ENCODE results near the gene PDLIM5. TPM values are rescaled to one million over a fixed set of nuclear protein-coding genes. Genes with fewer than 3 reads are reported as not detected.

Gene PDLIM5
- total RNA-seq, 2 experiments from 2014 or later, result 6.3 to 12.6 TPM

DNA sequence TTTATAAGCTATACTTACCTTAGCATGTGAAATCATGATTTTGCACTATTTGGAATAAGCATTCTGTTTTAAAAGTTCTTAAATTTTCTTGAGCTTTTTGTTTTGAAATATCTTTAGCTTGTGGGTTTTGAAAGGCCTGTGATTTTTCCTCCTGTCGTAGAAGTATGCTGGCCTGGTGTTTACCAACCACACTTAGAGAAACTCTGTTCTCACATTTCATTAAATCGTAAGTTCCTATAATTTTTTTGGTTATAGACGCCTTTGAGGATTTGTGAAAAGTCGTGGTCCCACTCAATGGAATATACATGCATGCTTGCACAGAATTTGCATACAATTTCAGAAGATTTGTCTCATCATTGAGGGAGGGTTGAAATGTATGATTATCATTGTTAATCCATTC is 63.6 kb downstream of the PDLIM5 start:
- H3K9me2 ChIP-seq (ENCODE audit: insufficient read depth, low read length), result no peaks in the 10 kb centered on the region
- no peak overlapping the region for H3K4me2 ChIP-seq (ENCODE audit: low read length)
- DNase-seq (ENCODE audit: low spot score), result no peak
- CTCF ChIA-PET (ENCODE audit: unreplicated experiment), result no interaction called here
- H3K9me3 ChIP-seq (ENCODE audit: low read length), result no peaks in the 10 kb centered on the region
- POLR2A ChIA-PET, result interaction anchor here (0.7 kb wide), 1 partner anchor 404 kb away, joined by 3 read pairs; no protein-coding TSS in a partner anchor
- no peak overlapping the region for H3K27ac ChIP-seq (ENCODE audit: low read depth, low read length, poor library complexity, severe bottlenecking)
- H3K4me1 ChIP-seq (ENCODE audit: insufficient read depth, low read length, poor library complexity, severe bottlenecking), result no peaks in the 10 kb centered on the region
- intact Hi-C loops (cut with micrococcal nuclease; ENCODE audit: unreplicated experiment), result no loop called here
- no peaks in the 10 kb centered on the region for H3K79me2 ChIP-seq (ENCODE audit: insufficient read depth, low read depth, low read length)
- no TSS peak for BruUV-seq (replicated peaks)
- TF ChIP-seq CTCF (conservative IDR thresholded peaks at IDR 0.05; ENCODE audit: low read length), result no peak
- TF ChIP-seq EZH2phosphoT487 (IDR thresholded peaks at IDR 0.05; ENCODE audit: borderline replicate concordance, low read depth, low read length), result no peak
- no peaks in the 10 kb centered on the region; the same call in 1 of the 2 replicates for H4K20me1 ChIP-seq (ENCODE audit: insufficient read depth, low read length)
- no peaks in the 10 kb centered on the region for H3K36me3 ChIP-seq (ENCODE audit: insufficient read depth, low read length)
- H2AFZ ChIP-seq (ENCODE audit: low read length), result no peak overlapping the region
- no peak overlapping the region for H3K4me3 ChIP-seq (ENCODE audit: low read depth, low read length, poor library complexity, severe bottlenecking)

DNA sequence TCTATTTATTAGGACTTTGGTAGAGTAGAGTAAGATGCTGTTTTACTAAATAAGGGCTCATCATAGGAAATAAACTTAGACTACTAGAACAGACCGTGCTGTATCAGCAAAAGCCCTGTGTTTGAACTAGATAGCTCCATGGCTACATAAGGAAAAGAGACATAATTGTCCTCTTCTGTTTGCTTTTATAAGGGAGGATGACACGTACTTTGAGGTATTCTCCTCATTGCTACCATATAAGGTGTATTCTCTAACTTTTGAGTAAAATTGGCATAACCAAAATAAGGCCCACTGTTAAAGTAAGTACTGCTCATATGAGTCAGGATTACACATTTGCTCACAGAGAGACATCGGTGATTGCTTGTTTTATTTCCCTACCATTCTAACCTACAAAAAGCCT is 64.3 kb downstream of the PDLIM5 start:
- Histone ChIP-seq H3K4me3 (ENCODE audit: low read depth, low read length, poor library complexity, severe bottlenecking) (no peak overlapping the region), H3K27ac (ENCODE audit: low read depth, low read length, poor library complexity, severe bottlenecking) (no peak overlapping the region), H3K79me2 (ENCODE audit: insufficient read depth, low read depth, low read length) (no peaks in the 10 kb centered on the region), H3K4me2 (ENCODE audit: low read length) (no peak overlapping the region), H4K20me1 (ENCODE audit: insufficient read depth, low read length) (no peaks in the 10 kb centered on the region; the same call in 1 of the 2 replicates), H3K36me3 (ENCODE audit: insufficient read depth, low read length) (no peaks in the 10 kb centered on the region), H2AFZ (ENCODE audit: low read length) (no peak overlapping the region), H3K4me1 (ENCODE audit: insufficient read depth, low read length, poor library complexity, severe bottlenecking) (no peaks in the 10 kb centered on the region), H3K9me3 (ENCODE audit: low read length) (no peaks in the 10 kb centered on the region), H3K9me2 (ENCODE audit: insufficient read depth, low read length) (no peaks in the 10 kb centered on the region)
- intact Hi-C loops (cut with micrococcal nuclease; ENCODE audit: unreplicated experiment), result no loop called here
- no peak for DNase-seq (ENCODE audit: low spot score)
- CTCF ChIA-PET (ENCODE audit: unreplicated experiment), result no interaction called here
- no TSS peak for BruUV-seq (replicated peaks)
- POLR2A ChIA-PET, result no interaction called here
- no peak for TF ChIP-seq CTCF (conservative IDR thresholded peaks at IDR 0.05; ENCODE audit: low read length)
- TF ChIP-seq EZH2phosphoT487 (IDR thresholded peaks at IDR 0.05; ENCODE audit: borderline replicate concordance, low read depth, low read length), result no peak

DNA sequence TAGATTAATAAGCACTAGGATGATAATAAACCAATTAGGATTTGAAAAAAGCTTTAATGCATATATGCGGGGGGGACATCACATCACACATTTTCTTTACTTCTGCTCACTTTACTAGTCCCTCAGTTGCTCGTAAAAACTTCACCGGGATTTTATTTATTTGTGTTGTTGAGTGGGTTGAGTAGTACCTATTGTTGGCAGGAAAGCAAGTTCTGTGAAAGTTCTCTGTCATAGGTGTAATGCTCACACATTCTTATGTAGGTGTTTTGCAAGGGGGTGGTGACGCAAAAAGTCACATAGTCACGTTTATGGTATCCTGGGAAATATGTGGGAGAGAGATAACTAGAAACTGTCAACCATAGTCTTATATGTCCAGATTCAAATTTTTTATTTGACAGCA is 65.3 kb downstream of the PDLIM5 start:
- Histone ChIP-seq H3K27ac (ENCODE audit: low read depth, low read length, poor library complexity, severe bottlenecking) (no peak overlapping the region), H3K9me2 (ENCODE audit: insufficient read depth, low read length) (no peaks in the 10 kb centered on the region), H3K79me2 (ENCODE audit: insufficient read depth, low read depth, low read length) (no peaks in the 10 kb centered on the region), H3K4me3 (ENCODE audit: low read depth, low read length, poor library complexity, severe bottlenecking) (no peak overlapping the region), H4K20me1 (ENCODE audit: insufficient read depth, low read length) (no peaks in the 10 kb centered on the region; the same call in 1 of the 2 replicates), H3K4me1 (ENCODE audit: insufficient read depth, low read length, poor library complexity, severe bottlenecking) (no peaks in the 10 kb centered on the region), H3K36me3 (ENCODE audit: insufficient read depth, low read length) (no peaks in the 10 kb centered on the region), H3K9me3 (ENCODE audit: low read length) (no peaks in the 10 kb centered on the region), H2AFZ (ENCODE audit: low read length) (no peak overlapping the region), H3K4me2 (ENCODE audit: low read length) (no peak overlapping the region)
- CTCF ChIA-PET (ENCODE audit: unreplicated experiment), result no interaction called here
- DNase-seq (ENCODE audit: low spot score), result no peak
- intact Hi-C loops (cut with micrococcal nuclease; ENCODE audit: unreplicated experiment), result no loop called here
- POLR2A ChIA-PET, result no interaction called here
- TF ChIP-seq CTCF (conservative IDR thresholded peaks at IDR 0.05; ENCODE audit: low read length) (no peak), EZH2phosphoT487 (IDR thresholded peaks at IDR 0.05; ENCODE audit: borderline replicate concordance, low read depth, low read length) (no peak)
- BruUV-seq (replicated peaks), result no TSS peak
